AML-193 (cell line): ENCODE results near the gene LHFPL3.

Experiments
- DNase-seq, 2 experiments: peaks; one replicate each; lab custom pipeline; 2025; lab: John Stamatoyannopoulos, UW

The LHFPL3 gene

GRCh38 chr7:104371216-104371979 lies 43.0 kb downstream of the LHFPL3 start:
- DNase-seq = no peak

GRCh38 chr7:104371980-104372357 lies 43.6 kb downstream of the LHFPL3 start:
- no peak for DNase-seq

GRCh38 chr7:104382616-104383015 lies 54.2 kb downstream of the LHFPL3 start:
- DNase-seq = no peak

DNA sequence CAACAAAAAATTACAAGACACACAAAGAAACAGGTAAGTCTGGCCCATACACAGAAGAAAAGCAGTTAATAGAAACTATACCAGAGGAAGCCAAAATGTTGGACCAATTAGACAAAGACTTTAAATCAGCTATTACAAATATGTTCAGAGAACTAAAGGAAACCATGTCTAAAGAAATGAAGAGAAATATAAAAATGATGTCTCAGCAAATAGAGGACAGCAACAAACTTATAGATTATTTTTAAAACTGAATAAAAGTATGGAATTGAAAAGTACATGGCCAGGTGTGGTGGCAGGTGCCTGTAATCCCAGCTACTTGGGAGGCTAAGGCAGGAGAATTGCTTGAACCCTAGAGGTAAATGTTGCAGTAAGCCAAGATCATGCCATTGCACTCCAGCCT lies 58.5 kb downstream of the LHFPL3 start:
- DNase-seq = no peak

GRCh38 chr7:104388222-104388621 lies 59.8 kb downstream of the LHFPL3 start:
- no peak for DNase-seq

- no peak for DNase-seq
Measured at GRCh38 chr7:104395162-104395561, 66.8 kb downstream of the LHFPL3 start.

- no peak for DNase-seq
Measured at GRCh38 chr7:104397442-104397841, 69.0 kb downstream of the LHFPL3 start.

DNA sequence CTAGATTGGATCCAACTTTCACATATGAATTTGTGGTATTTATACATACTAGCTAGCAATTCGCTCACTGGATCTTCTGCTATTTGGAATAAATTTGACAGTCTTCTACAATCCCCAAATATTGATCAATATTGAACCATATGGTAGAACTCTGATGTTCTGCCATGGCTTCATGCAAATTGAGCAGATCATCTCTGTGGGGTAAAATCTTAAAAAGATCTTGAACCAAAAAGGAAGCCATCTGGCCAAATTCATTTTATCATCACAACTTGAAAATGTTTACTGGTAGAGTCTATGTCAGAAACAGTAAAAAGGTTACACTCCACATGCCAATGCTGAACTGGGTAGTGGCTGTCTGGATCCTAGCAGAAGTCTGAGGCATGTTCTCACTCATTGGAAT lies 80.0 kb downstream of the LHFPL3 start:
- DNase-seq = no peak

DNA sequence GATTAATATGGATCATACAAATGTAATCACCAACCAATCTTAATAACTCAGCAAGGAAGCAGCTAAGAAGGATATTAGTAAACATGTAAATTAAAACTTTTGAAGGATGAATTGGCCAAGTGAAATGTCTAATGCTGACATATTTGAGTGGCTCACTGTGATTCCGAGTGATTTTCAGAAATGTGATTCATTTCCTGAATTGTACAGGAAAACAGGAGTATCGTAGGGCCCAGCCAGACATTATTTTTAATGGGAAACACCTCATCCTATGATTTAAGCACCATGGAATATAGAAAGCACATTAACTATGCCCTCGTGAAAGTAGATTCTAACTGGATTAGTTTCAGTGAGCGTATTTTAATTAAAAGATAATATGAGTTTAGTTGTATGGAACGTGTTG lies 82.3 kb downstream of the LHFPL3 start:
- no peak for DNase-seq

DNA sequence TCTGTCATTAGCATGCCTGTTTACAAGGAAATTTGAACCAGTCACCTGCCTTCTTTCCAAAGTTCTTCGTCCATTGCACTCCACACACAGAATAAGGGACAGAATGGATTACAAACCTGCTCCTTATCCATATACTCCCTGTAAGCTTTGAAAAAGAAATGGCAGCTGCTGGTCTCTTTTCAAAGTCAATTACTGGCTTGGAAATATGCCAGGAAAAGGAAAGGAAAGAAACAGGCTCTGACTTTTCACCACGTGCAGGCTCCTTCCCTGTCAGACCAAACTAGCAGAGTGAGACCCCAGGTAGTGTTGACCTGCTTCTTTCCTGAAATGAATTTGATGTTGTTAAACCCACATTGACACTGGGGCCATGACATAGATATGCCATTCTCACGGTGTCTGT lies 84.5 kb downstream of the LHFPL3 start:
- no peak for DNase-seq

- no peak for DNase-seq
Measured at GRCh38 chr7:104414216-104414615, 85.8 kb downstream of the LHFPL3 start.

DNA sequence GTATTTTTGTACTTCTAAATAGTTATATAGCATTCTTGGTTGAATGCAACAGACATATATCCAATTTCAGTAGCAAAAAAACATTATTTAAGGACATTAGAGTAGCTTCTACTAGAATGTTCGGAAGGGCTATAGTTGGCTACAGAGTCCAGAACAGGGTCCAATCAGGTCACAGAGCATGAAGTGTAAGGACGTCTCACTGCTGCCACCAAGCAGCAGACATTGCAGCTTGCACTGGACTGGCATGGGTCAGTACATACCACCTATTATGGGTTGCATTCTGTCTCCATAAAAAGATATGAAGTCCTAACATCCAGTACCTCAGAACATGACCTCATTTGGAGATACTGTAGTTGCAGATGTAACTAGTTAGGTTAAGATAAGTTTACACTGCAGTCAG lies 87.3 kb downstream of the LHFPL3 start:
- DNase-seq = no peak

- DNase-seq = no peak
Measured at GRCh38 chr7:104416866-104417393, 88.5 kb downstream of the LHFPL3 start.

DNA sequence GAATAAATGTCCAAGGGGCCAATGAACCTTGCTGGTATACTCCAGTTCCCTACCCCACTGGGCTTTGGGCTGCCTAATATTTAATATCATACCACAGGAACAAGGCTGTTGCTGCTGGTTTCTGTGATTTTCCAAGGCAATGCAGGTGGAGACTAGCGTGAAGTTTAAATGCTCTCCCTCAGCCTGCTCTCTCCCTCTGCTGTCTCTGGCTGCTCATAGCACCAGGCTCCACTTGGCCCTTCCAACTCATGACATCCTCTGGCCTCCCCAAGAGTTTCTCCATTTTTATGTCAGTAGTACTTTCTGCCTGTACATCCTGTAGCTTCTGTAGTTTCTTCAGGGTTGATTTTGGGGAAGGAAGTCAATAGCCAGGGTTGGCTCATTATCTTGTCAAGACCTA lies 103.5 kb downstream of the LHFPL3 start:
- no peak for DNase-seq

DNA sequence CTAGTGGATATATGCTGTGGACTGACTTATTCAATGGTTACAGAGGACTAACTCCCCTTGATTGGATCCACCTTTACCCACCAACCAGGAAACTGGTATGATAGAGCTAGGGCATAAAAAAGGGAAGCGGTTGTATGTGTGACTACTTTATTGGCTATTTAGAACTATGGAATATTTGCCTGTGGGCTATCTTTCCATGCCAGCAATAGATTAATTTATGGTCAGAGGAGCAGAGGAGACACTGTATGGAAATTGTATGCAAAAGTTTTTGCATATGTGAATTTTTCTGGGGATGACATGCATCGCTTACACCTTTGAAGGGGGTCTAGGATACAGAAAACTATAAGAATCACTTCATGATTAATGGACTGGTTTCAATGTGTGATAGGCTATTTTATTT lies 105.7 kb downstream of the LHFPL3 start:
- no peak for DNase-seq

DNA sequence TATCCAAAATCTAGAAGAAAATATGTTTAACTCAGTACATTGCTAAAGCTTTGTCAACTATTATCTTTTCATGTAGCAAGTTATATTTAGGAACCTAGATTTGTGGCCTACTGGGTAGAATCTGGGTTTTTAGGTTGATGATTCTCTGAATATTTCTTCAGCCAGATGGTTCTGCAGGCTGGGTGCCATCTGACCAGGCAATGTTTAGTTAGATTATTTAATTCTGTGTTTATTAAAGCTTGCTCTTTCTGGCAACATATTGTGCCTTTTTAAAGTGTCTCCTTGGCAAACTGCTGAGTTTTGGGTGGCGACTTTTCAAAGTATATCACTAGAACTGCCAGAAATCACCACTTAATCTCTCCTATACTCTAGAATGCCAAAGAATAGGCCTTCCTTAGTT lies 114.1 kb downstream of the LHFPL3 start:
- DNase-seq = no peak

GRCh38 chr7:104444017-104444416 lies 115.6 kb downstream of the LHFPL3 start:
- DNase-seq = no peak

DNA sequence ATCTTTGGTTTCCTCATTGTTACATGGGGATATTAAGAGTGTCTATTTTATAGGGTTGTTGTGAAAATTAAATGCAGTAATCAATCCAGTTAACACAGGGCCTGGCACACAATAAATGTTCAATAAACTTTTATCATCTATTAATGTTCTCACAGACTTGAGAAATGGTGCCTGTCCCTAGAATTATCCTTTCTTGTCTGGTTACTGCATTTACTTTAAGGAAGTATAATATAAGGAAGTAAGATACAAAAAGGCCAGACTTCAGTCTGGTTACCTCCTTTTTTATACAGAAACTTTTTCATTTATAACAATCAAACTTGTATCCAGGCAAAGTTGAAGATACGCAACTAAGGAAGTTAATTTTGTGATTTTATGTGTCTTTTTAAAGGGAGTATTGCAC lies 117.0 kb downstream of the LHFPL3 start:
- DNase-seq = no peak

- no peak for DNase-seq
Measured at GRCh38 chr7:104450861-104451260, 122.5 kb downstream of the LHFPL3 start.

GRCh38 chr7:104453190-104453589 lies 124.8 kb downstream of the LHFPL3 start:
- no peak for DNase-seq

DNA sequence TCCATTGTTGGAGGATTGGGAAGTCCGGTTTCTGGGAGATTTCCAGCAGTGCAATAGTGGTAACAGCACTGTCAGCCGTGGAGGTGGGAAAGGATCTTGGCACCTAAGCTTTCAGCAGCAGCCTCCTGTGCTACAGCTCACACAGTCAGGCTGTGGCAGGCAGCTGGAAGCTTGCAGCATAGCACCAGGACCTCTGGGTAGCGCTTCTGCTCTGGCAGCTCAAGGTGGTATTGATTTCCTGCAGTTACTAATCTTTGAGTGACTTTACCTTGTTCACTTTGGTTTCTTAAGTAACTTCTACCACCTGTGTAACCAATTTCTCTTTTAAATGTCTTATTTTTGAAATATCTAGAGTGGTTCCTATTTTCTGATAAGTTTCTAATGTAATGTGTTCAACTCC lies 130.5 kb downstream of the LHFPL3 start:
- DNase-seq = no peak

- DNase-seq = no peak
Measured at GRCh38 chr7:104469166-104469820, 140.9 kb downstream of the LHFPL3 start.

DNA sequence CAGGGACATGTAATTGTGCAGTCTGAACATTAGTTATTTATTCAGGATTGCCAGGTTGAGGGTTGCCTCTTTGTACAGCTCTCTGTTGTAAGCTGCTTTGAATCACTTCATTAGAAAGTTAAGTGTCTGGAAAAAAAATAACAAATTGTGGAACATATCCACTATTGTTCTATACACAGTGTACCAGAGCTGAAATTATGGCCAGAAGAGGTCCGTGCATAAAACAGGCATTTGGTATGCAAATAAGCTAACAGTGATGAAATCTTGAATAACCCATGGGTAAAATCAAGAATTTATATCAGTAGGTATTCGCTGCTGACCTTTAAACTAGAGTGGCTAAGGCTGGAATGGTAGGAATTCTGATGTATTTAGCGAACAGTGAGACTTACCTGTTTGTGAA lies 152.1 kb downstream of the LHFPL3 start:
- no peak for DNase-seq
